Embryonic facial prominence (tissue), 1 donor: ENCODE data around the gene FAT1.
A peak's percentile ranks its signal among the peaks of the same experiment; 100 is the strongest.

Source experiments
- DNase-seq: peaks from one replicate; pipeline ENCODE4 v3.0.0-alpha.2; 2016; ENCODE audit errors: extremely low spot score

The FAT1 gene

DNA sequence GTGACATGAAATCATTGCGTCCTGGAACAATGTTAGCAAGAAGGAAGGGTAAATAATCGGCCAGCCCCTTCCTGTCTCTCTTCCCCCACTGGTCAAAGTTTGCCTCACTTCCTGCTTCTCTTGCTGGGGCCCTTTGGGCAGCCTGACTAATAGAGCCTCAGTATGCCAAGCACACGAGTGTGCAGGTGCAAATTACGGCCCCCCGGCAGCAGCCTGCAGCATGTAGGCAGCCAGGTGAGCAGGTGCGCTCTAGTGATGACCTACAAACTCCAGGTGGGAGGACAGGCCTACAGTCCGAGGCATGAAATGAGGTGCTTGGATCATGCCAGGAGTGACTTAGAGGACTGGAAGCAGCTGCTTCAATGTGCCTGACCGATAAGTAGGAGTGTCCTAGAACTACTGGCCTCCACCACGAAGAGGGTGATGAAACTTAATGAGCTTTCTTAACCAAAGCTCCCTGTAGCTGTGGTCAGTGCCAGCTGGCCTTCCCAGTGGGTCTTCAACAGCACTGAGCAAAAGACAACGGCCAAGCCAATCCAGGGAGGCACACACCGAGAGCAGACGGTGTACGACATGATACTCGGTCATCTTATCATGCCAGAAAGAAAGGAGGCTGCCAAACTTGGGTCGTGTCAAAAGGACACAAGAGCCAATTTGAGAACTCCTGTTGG is 26.1 kb upstream of the FAT1 start:
- DNase-seq: no peak

DNA sequence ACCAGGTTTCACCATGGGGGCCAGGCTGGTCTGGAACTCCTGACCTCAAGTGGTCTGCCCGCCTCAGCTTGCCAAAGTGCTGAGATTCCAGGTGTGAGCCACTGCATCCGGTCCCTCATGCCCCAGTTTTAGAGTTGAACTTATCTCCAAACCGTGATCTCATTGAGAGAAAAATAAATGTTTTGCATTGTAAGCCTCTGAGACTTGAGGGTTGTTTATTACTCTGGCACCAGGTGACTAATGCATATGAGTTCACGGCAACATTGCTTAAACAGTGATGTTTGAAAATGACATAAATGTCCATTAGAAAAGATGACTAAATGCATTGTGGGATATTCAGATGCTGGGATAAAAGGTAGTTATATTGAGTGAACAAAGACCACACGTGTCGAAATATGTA is 22.9 kb upstream of the FAT1 start:
- DNase-seq: no peak

GRCh38 chr4:186743261-186743660 is 19.6 kb upstream of the FAT1 start:
- no peak for DNase-seq

- no peak for DNase-seq
These were observed 17.2 kb upstream of the FAT1 start for GRCh38 chr4:186740822-186741221.

GRCh38 chr4:186739802-186740434 is 16.3 kb upstream of the FAT1 start:
- no peak for DNase-seq

GRCh38 chr4:186739317-186739716 is 15.7 kb upstream of the FAT1 start:
- no peak for DNase-seq

DNA sequence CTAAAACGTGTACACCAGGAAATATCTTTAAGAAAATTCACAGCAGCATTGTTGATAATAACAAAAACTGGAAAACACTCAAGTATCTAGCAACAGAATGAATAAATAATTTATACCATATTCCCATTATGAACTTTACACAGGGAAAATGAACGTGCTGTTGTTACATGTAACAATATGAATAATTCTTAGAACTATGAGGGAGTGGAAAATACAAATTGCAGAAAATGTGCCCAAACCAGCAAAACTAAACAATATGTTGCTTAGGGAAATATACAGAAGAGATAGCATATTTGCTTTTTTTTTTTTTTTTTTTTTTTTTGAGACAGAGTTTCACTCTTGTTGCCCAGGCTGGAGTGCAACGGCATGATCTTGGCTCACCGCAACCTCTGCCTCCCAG is 14.8 kb upstream of the FAT1 start:
- no peak for DNase-seq

GRCh38 chr4:186737427-186737826 is 13.8 kb upstream of the FAT1 start:
- no peak for DNase-seq

GRCh38 chr4:186736466-186736865 is 12.8 kb upstream of the FAT1 start:
- no peak for DNase-seq

DNA sequence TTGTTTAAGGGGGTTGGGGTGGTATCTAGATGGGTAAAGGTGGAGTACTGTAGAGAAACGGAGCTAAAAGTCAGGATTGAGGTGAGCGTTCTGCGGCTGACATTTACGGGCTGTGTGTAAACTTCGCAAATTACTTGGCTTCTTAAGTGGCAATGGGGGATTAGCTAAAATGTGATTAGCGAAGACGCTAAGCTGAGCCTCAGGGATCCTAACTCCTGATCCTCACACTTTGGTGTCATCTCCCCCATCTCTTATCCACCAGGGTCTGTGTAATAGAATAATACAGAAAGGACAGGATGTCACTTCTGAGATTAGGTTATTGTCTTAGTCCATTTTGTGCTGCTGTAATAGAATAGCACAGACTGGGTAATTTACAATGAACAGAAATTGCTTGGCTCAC is 10.6 kb upstream of the FAT1 start:
- no peak for DNase-seq

GRCh38 chr4:186733778-186734177 is 10.1 kb upstream of the FAT1 start:
- DNase-seq: no peak

DNA sequence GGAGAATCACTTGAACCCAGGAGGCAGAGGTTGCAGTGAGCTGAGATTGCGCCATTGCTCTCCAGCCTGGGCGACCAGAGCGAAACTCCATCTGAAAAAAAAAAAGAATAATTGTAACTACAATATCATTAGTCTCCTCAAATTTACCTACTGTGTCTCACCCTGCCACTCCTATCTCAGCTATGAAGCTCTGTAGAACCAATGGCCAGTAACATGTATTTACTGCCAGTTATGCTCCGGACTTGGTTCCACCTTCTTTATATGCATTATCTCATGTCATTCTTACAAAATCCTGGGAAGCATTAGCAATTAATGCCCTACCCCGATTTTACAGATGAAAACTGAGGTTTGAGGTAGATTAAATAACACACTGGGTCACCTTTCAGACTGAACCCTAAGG is 7.0 kb upstream of the FAT1 start:
- DNase-seq: no peak

DNA sequence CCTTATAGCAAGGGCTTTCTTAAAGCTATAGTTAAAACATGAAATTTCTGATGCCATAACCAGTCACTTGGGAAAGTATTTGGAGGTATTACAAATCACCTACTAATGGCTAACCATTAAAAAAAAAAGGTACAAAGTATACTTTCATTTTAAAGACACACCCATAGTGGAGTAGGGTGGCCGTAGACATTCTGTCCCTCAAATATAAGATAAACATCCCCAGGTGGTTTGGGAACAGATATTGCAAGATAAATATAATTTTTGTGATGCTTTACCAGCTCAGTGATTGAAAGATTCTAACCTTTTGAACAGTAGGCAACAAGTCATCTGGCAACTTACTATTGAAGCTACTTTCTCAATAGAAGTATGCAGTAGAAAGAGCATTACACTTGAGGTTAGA is 6.2 kb upstream of the FAT1 start:
- no peak for DNase-seq

GRCh38 chr4:186728631-186729271 is 5.1 kb upstream of the FAT1 start:
- DNase-seq: no peak

- DNase-seq: no peak
These were observed 4.4 kb upstream of the FAT1 start for GRCh38 chr4:186727977-186728519.

- DNase-seq: peak; percentile 37
These were observed 3.7 kb upstream of the FAT1 start for GRCh38 chr4:186727169-186727976.

DNA sequence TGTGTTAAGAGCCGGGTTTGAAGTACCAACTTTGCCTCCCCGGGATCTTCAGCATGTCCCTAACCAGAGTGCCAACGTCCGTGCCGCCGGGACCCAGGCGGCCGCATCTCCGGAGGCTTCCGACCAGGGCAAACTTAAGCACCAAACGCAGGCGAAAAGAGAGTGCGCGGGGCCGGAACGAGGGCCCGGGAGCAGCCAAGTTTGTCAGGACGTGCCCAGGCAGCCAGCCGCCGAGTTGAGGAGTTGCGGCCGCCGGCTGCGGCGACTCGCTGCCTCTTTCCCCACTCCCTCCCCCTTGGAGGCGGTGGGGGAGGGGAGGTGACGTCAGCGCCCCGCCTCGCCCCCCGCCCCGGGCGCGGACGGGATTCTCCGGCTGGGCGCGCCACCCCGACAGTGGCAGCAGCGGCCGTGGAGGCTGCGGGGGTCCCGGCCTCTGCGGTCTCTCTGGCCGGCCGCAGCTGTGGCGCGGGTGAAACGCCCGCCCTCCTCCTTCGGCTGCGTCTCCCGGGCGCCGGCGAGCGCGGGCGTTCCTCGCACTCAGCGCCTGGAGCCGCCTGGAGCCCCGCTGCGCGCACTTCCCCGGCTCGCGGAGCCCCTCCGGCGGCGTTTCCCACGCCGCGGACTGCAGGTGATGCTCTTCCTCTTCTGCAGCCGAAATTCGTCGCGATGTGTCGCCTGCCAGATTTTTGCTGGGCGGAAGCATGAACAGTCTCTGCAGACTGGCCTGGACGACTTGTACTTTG is 2.9 kb upstream of the FAT1 start:
- peak; percentile 83 for DNase-seq

GRCh38 chr4:186725469-186726425 is 2.1 kb upstream of the FAT1 start:
- DNase-seq: peak; percentile 86

DNA sequence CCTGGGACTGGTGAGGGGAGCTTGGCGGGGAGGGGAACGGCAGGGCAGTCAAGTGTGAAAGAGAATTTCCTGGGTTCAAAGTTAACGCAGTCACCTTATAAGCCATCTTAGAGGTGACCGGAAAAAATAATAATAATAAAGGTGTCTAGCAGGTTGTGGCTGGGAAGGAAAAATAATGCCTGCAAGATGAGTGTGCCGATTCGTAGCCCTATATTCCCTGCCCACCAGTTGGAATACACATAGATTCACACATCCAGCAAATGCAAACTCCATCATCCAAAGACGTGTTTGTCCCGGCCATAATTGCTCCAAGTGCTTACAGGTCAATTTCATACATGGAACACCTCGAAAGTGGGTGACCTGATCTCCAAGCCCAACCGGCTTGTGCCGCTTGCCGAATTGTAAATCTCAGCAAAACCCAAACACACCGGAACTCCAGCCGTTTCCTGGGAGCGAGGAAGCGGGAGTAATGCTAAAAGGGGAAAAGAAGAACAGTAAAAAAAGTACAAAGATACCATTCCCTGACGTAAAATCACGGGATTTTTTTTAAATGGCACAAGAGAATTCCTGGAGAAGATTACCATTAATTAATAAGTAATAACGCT is 1.3 kb upstream of the FAT1 start:
- DNase-seq: peak; percentile 29
